ENCODE results near the gene ACSL3. TPM values are rescaled to one million over a fixed set of nuclear protein-coding genes. Genes with fewer than 3 reads are reported as not detected.

ACSL3 gene
- total and polyA plus RNA-seq, 2 donors (not counting 3 experiments of a cell fraction or from before 2014, with no cell fraction given): 58.7 to 139 TPM

DNA sequence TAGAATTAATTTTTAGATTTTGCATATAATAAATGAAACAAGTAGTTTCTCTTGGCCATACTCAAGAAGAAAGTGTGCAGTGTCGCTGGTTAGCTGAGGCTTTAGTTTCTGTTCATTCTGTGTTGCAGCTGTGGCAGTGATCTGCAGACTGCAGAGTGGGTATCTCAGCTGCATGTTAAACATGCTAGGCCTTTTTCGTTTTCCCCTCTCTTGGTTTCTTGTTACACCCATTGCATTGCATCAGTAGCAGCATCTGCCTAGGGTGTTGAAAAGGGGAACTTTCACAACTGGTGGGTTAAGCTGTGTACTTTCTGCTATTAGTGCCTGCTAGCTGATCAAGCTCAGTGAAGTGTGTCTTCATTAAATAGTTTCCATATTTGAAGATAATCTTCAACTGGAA, 51.3 kb downstream of the ACSL3 start:
- H3K36me3 ChIP-seq (ENCODE audit: control insufficient read depth in 2 of 2, extremely low read depth in 1 of 2, insufficient read depth in 2 of 2, low read length in 2 of 2): peaks cover 5 to 16% of the 10 kb centered on the region in 2 experiments
- no TSS peak for BruUV-seq (replicated peaks)
- no peaks in the 10 kb centered on the region for H3K9me3 ChIP-seq (replicated peaks; ENCODE audit: control insufficient read depth, insufficient read depth, low read length)
- no peaks in the 10 kb centered on the region for H3K9me1 ChIP-seq (replicated peaks; ENCODE audit: control insufficient read depth, extremely low read depth, insufficient read depth, low read length)
- FAIRE-seq (no peak), DNase-seq (ENCODE audit: low read depth, low spot score) (no peak)
- dilution Hi-C loops (cut with MboI; ENCODE audit: extremely low pct_ligation_motif_present, low sequenced_read_pairs): no loop called here
- H3K9ac ChIP-seq (replicated peaks; ENCODE audit: extremely low read depth, insufficient read depth, low read length): no peak overlapping the region
- POLR2A ChIA-PET: no interaction called here
- H3K4me1 ChIP-seq (ENCODE audit: control insufficient read depth, extremely low read depth, insufficient read depth, low read length): no peaks in the 10 kb centered on the region
- peaks cover 80% of the 10 kb centered on the region for H3K79me2 ChIP-seq (ENCODE audit: control insufficient read depth, insufficient read depth, low read length)
- no peak overlapping the region for H3K27ac ChIP-seq (ENCODE audit: insufficient read depth, low read depth, low read length)
- H3K4me3 ChIP-seq (replicated peaks in 1 of 3; ENCODE audit: insufficient read depth in 1 of 3, low read depth in 1 of 3, low read length in 3 of 3): no peak overlapping the region
- CTCF ChIA-PET: interaction anchor here (1.1 to 3.1 kb wide), 10 partner anchors 9 to 222 kb away, joined by 3 to 26 read pairs (median 6); no protein-coding TSS in a partner anchor
- no peak overlapping the region for H3K4me2 ChIP-seq (ENCODE audit: insufficient read depth, low read length)
- no peaks in the 10 kb centered on the region for H3K27me3 ChIP-seq (ENCODE audit: control insufficient read depth in 2 of 2, insufficient read depth in 2 of 2, low read length in 2 of 2)
- intact Hi-C loops (cut with micrococcal nuclease): no loop called here
- peaks cover 5% of the 10 kb centered on the region for H4K20me1 ChIP-seq (replicated peaks; ENCODE audit: control insufficient read depth, extremely low read depth, insufficient read depth, low read length)
- H2AFZ ChIP-seq (ENCODE audit: low read depth, low read length): no peak overlapping the region
- TF ChIP-seq POLR2AphosphoS5 (IDR thresholded peaks at IDR 0.05; ENCODE audit: insufficient read depth, low read depth, low read length) (no peak), CTCF (IDR thresholded peaks at IDR 0.05; ENCODE audit: extremely low read depth in 1 of 2, insufficient read depth in 1 of 2, low read depth in 1 of 2, low read length in 2 of 2) (no peak), EZH2 (IDR thresholded peaks at IDR 0.05; ENCODE audit: borderline replicate concordance, low read depth, low read length, severe bottlenecking) (no peak), POLR2A (IDR thresholded peaks at IDR 0.05; ENCODE audit: low read depth, low read length) (no peak), MYC (IDR thresholded peaks at IDR 0.05; ENCODE audit: low read depth, low read length) (no peak), GATA2 (IDR thresholded peaks at IDR 0.05; ENCODE audit: insufficient read depth, insufficient read length, low read depth, low read length) (no peak), JUN (IDR thresholded peaks at IDR 0.05; ENCODE audit: borderline replicate concordance, insufficient read depth, insufficient read length, low read depth) (no peak), FOS (IDR thresholded peaks at IDR 0.05; ENCODE audit: borderline replicate concordance, insufficient read depth, low read length) (no peak)
- TF ChIP-seq, protein P1, sequence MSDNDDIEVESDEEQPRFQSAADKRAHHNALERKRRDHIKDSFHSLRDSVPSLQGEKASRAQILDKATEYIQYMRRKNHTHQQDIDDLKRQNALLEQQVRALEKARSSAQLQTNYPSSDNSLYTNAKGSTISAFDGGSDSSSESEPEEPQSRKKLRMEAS (IDR thresholded peaks at IDR 0.05; ENCODE audit: insufficient read depth, insufficient read length): no peak

Data from endothelial cell of umbilical vein (primary cell).